LoVo (cell line): ENCODE data around the gene RAP1B.
A peak's percentile ranks its signal among the peaks of the same experiment; 100 is the strongest.

Source experiments
- DNase-seq: peaks from one replicate; pipeline ENCODE4 v3.0.0-alpha.2; 2016; ENCODE audit warnings: low spot score

The RAP1B gene

DNA sequence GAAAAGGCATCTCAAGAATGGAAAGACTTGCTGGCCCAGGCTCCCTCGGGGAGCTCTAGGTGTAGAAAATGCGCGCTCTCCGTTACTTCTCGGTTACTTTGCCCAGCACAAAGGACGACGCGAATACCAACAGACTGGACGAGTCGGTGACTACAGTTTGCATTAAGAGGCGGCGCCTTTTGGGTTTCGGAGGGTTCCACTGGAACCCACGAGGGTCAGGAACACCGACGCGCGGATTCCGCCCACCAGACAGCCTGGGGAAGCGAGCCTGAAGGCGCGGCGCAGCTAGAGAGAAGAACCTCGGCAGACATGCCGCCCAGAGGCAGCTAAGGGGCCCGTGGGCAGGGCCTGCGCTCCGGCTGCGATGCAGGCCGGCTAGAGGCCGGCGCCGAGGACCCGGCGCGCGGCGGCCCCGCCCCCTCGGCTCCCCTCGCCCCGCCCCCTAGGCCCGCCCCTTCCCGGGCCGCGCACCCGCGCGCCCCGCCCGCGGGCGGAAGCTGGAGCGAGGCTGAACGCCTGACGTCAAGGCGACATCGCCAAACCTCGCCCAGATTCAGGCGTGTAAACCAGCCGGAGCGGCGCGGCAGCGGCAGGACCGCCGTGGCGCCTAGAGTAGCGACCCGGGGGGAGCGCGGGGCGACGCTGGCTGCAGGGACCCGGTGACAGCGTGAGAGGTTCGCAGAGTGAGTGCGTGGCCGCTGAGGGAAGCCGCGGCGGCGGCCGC is at the start of gene RAP1B:
Gene RAP1B (plus strand): TSS at position 530 of the 724 bp plus-strand sequence. CDS start 37,826 bp downstream, outside the sequence.
- peak; percentile 96 for DNase-seq

DNA sequence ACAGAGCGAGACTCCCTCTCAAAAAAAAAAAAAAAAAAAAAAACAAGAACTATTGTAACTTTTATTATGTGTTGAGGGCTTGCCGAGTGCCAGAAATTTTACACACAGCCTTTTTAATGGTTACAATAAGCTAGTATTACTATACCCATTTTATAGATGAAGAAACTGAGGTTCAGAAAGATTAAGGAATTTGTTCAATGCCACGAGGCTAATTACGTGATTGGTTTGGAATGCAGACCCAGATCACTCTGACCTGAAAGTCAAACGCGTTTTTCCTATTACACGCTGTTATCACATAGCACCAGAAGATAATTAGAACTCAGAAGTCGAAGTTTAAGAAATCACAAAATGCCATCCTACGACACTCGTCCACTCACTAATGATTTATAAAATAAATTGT is 48.9 kb upstream of the RAP1B start:
- no peak for DNase-seq

GRCh38 chr12:68564166-68564565 is 46.5 kb upstream of the RAP1B start:
- DNase-seq: no peak

DNA sequence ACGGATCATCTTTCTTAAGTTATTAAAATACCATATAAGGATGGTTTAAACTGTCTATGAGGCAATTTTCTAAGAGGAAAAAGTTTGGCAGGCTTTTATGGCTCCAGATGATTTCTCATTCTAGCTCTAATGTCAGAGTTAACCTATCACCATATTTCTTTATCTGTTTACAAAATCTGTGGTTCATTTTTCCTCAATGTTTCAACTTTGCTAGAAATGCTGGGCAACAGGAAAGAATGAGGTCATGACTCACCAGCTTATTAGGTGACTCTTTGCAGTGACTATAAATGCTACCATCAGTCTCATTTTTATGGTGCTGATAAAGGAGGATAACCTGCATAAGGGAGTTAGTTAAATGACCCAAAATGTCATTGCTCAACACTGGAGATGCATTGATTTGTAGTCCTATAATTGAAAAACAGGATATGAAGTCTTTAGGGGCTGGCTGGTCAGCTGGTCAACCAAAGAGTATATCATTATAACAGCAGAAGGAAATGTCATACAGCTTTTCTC is 45.3 kb upstream of the RAP1B start:
- peak; percentile 72 for DNase-seq

GRCh38 chr12:68568922-68569569 is 41.7 kb upstream of the RAP1B start:
- no peak for DNase-seq

GRCh38 chr12:68572661-68573060 is 38.0 kb upstream of the RAP1B start:
- DNase-seq: peak; percentile 10

GRCh38 chr12:68573406-68573805 is 37.3 kb upstream of the RAP1B start:
- DNase-seq: no peak

GRCh38 chr12:68577949-68578348 is 32.8 kb upstream of the RAP1B start:
- no peak for DNase-seq

DNA sequence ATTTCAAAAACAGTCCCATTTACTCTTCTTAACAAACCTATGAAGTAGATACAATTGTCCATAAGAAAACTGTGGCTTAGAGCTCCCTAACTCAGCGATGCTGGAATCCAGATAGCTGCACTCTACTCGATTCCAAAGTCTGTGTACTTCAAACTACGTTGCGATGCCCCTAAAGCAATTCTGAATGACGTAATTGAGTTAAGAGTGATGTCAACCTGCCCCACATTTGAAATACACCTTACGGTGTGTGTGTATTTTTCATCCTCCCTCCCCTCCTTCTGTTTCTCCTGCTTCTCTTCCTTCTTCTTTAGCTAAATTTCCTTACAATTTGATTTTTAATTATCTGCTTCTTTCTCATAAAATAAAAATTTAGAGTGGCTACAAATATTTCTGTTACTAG is 31.9 kb upstream of the RAP1B start:
- no peak for DNase-seq

GRCh38 chr12:68579254-68579653 is 31.4 kb upstream of the RAP1B start:
- no peak for DNase-seq

- no peak for DNase-seq
Observed at GRCh38 chr12:68580911-68581310, 29.8 kb upstream of the RAP1B start.

GRCh38 chr12:68581926-68582325 is 28.8 kb upstream of the RAP1B start:
- no peak for DNase-seq

DNA sequence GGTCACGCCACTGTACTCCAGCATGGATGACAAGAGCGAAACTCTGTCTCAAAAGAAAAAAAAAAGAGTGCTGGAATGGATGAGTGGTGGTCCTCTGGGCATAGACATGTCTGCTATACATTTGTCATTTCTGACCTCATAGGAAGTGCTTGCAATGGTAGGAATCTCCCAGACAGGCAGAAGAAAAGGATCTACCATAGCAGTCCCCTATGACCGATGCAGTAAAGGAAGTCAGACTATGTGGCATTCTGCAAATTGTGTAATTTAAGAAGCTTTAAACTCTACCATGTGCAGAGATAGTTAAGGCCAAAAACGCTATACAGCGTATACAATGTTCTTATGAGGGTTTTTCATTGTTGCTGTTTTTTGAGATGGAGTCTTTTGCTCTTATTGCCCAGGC is 24.7 kb upstream of the RAP1B start:
- no peak for DNase-seq

DNA sequence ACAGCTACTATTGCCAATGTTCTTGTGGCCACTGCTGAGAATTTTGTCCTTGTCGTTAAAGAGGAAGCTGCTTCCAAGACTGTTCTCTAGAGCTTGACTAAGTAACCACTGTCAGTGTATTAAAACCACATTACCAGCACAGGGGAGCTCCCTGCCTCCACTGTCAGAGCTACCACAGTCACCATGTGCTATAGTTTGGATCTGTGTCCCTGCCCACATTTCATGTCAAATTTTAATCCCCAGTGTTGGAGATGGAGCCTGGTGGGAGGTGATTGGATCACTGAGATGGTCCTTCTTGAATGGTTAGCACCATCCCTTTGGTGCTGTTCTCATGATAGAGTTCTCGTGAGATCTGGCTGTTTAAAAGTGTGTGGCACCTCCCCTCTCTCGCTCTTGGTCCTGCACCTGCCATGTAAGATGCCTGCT is 23.2 kb upstream of the RAP1B start:
- DNase-seq: no peak

DNA sequence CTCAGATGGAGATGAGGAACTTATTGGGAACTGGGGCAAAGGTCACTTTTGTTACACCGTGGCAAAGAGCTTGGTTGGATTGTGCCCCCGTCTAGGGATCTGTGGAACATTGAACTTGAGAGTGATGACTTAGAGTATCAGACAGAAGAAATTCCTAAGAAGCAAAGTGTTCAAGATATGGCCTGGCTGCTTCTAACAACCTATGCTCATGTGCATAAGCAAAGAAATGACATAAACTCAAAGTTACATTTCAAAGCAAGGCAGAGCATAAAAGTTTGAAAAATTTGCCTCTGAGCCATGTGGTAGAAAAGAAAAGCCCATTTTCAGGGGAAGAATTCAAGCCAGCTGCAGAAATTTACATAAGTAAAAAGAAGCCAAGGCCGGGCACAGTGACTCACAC is 21.5 kb upstream of the RAP1B start:
- DNase-seq: no peak

DNA sequence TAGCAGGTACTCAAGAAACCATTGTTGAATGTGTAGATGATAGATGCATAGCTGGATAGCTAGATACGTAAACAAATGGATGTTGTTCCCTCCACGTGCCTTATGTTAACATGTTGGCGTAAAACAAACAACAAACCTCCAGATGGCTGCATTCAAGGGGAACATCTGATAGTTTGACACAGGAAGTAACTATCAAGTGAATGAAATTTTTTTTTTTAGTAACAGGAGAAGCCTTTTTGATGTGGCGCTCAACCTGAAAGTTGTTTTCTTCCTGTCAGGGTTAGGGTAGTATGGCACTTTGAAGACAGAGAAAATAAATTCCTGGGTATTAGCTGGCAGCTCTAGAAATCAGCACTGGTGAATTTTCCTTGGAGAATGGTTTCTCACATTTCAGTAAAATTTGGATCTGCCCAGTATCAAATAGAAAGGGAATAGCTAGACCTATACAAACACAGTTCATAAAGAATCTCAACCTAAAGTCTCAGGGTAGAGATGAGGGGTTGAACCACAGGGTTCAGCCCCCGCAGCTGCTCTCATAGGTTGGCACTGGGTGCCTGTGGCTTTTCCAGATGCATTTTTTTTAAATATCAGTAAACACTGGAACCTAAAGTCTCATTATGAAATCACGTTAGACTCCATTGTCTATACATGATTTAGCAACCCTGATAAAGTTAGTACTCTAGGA is 18.8 kb upstream of the RAP1B start:
- no peak for DNase-seq

DNA sequence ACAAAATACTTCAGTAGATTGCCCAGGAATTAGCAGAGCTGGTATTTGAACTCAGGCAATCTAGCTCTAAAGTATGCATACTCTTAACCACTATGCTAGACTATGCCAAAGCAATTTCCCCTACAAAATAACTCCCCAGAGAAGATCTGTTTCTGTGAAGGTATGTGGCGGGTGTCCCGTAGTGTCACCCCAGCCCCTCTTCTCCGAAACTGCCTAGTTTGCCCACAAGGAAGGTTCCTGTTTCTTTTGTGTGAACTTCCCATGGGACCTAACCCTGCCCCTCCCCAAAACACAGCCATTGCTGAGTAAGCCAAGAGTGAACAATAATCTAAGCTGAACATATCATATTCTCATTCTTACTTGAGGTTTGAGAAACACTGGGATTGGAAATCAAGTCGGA is 15.5 kb upstream of the RAP1B start:
- no peak for DNase-seq

DNA sequence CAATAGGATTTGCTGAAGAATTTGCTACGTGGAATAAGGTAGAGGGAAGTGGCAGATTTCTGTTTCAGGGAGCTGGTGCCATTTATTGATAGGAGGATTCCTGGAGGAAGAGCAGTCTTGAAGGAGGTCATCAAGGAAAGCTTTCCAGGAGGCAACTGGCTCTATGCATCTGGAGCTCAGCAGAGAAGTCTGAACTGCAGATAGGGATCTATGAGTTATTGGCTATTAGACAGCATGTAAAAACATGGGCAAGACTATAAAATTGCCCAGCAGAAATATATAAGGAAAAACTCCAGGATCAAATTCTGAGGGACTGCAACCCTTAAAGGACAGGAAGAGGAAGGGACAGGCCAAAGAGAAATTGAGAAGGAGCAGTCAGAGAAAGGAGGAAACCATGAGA is 8.9 kb upstream of the RAP1B start:
- DNase-seq: no peak

DNA sequence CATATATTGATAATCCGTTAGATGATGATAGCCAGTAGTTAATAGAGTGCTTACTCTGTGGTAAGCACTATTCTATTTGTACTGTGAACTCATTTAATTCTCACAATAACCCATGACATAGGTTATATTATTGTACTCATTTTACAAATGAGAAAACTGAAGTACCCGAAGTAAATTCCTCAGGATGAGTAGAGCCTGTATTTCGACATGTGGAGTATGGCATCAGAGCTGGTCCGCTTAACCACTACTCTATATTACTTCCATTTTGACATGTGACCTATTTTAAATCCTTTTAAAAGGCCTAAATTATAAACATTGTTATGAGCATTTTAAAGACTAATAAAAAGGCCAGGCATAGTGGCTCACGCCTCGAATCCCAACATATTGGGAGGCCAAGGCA is 8.0 kb upstream of the RAP1B start:
- DNase-seq: no peak

DNA sequence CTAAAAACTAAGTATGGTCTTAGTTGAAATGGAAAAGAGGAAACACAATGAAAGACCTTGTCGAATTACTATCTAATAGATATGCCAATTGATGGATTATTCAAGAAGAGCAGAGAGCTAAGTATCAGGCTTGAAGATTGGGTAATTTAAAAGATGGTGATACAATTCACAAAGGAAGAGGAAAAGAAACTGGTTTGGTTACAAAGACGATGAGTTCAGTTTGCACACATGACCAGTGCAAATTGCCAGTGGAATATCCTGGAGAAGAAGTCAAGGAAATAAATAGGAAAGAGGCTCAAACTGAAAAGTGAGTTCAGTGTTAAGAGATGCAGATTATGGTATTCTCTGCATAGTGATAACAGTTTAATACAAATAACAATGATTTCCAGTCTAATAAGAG is 2.5 kb upstream of the RAP1B start:
- no peak for DNase-seq

DNA sequence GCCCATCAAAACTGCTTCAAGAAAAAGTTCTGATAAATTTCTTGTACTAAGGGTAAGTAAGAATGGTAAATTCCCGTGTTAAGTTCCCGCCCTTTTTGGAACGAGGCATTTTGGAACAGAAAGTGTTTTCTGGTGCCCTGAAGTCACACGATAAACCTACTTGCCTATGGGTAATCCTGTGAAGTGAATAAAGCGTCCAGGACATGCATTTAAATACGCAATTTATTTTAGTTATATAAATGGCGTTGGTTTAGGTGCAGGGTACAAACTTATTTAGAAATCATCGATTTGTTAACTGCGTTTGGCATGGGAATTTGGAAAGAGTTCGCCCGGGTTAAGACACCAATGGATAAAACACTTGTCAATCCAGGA is 715 bp upstream of the RAP1B start:
- no peak for DNase-seq

GRCh38 chr12:68611094-68611805 is 551 bp downstream of the RAP1B start:
- peak; percentile 54 for DNase-seq

DNA sequence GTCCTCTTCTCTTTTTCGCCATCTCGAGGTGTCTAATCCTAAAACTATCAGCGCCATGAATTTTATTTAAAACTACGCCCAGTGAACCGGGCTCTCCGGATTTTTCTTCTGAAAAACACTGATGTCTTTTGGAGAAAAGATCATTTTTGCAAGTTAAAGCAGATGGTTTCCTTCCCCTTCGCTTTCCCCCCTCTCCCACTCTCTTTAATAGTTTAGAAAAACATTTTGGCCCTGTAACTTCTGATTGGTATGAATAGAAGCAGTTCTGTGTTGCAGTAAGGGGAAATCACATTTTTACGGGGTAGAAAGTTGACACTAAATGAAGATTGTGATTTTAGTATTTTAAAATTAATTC is 1.1 kb downstream of the RAP1B start:
- DNase-seq: no peak
